GM19023 (cell line): ENCODE measurements around the gene SIK2.
"Not testable (repeated sequence)": the region's sequence is repeated elsewhere in the genome, so short reads cannot be mapped to it uniquely, and the experiment has no call there.

ENCODE experiments used
- ATAC-seq: cut with Tn5 transposase; IDR thresholded peaks from one replicate; pipeline ENCODE4 v1.9.1; 2021; ENCODE audit warnings: mild to moderate bottlenecking, moderate library complexity; ENCODE audit not compliant: unreplicated experiment

Gene SIK2

GRCh38 chr11:111748035-111748804 is 146.0 kb downstream of the SIK2 start:
- ATAC-seq: no peak

- no peak for ATAC-seq
These were observed 147.4 kb downstream of the SIK2 start for GRCh38 chr11:111749646-111750045.

- ATAC-seq: no peak
These were observed 153.8 kb downstream of the SIK2 start for GRCh38 chr11:111756097-111756496.

GRCh38 chr11:111759376-111759775 is 157.1 kb downstream of the SIK2 start:
- no peak for ATAC-seq

GRCh38 chr11:111759778-111760407 is 157.6 kb downstream of the SIK2 start:
- no peak for ATAC-seq

- no peak for ATAC-seq
These were observed 158.8 kb downstream of the SIK2 start for GRCh38 chr11:111761036-111761435.

- ATAC-seq: no peak
These were observed 160.3 kb downstream of the SIK2 start for GRCh38 chr11:111762526-111762925.

- ATAC-seq: no peak
These were observed 160.9 kb downstream of the SIK2 start for GRCh38 chr11:111762981-111763643.

GRCh38 chr11:111764621-111765020 is 162.4 kb downstream of the SIK2 start:
- no peak for ATAC-seq

- peak; percentile 4 for ATAC-seq
These were observed 163.2 kb downstream of the SIK2 start for GRCh38 chr11:111765320-111765983.

GRCh38 chr11:111765984-111766833 is 164.0 kb downstream of the SIK2 start, which contains the start of gene PPP2R1B:
Gene PPP2R1B (minus strand): TSS chr11:111766389. CDS start chr11:111766361, 28 bp downstream.
- ATAC-seq: peak; percentile 91

GRCh38 chr11:111766834-111767142 is 164.5 kb downstream of the SIK2 start:
- no peak for ATAC-seq

- no peak for ATAC-seq
These were observed 168.4 kb downstream of the SIK2 start for GRCh38 chr11:111770581-111771134.

GRCh38 chr11:111771205-111771604 is 169.0 kb downstream of the SIK2 start:
- ATAC-seq: not testable (repeated sequence)

- ATAC-seq: no peak
These were observed 170.3 kb downstream of the SIK2 start for GRCh38 chr11:111772535-111772934.

GRCh38 chr11:111774955-111775710 is 172.9 kb downstream of the SIK2 start:
- no peak for ATAC-seq

GRCh38 chr11:111776398-111777093 is 174.3 kb downstream of the SIK2 start:
- ATAC-seq: peak; percentile 87

GRCh38 chr11:111777094-111778046 is 175.1 kb downstream of the SIK2 start:
- ATAC-seq: peak; percentile 67
